Stimulated activated CD4-positive, alpha-beta T cell treated with anti-CD3 and anti-CD28 coated beads, Interleukin-2, amount 100 ng/mL, for 24 hours (primary cell): Measurements from ENCODE around the gene MPV17.
"Not testable (repeated sequence)": the region's sequence is repeated elsewhere in the genome, so short reads cannot be mapped to it uniquely, and the experiment has no call there.

ENCODE experiments used
- DNase-seq, 2 donors: peaks; one replicate each; pipeline ENCODE4 v3.0.0-alpha.2; 2020

MPV17 gene

DNA sequence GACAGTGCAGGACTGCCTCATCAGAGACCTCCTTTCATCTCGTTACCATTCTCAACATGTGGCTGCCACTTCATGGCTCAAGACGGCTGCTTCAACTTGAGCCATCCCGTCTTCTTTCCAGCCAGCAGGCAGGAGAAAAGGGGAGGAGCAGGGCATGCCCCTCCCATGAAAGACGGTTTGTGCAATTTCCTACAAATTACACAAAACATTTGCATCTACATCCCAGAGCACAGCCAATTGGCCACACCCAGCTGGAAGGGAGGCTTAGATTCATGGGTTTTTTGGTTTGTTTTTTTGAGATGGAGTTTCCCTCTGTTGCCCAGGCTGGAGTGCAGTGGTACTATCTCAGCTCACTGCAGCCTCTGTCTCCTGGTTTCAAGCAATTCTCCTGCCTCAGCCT, 26.4 kb downstream of the MPV17 start:
- DNase-seq = no peak

DNA sequence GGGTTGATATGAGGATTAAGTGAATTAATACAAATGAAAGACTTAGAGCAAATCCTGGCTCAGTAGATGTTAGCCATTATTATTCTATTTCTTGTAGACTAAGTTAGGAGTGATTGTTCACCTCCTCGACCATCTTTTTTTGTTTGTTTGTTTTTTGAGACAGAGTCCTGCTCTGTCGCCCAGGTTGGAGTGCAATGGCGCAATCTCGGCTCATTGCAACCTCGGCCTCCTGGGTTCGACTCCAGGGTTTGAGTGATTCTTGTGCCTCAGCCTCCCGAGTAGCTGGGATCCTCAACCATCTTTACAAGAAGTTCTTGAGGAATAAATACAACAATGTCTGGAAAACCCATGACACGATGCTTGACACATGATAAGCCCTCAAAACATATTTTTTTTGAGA, 28.0 kb downstream of the MPV17 start:
- no peak for DNase-seq

DNA sequence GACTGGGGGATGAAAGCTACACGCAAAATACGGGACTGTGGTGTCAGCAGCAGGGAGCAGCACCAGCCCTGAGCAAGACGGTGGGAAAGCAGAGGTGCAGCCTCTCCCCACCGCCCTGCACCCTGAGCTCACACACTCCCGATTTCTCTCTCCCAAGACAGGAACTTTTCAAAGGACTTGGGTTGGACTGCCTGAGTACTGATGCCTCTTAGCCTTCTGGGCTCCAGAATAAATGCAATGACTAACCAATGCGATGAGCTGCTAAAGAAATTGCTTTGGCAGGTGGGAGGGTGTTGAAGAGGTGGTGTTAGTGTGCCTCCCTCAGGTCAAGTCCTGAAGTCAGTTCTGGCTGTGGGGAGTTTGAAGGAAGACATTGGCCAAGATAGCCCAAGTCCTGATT, 31.0 kb downstream of the MPV17 start:
- no peak for DNase-seq

DNA sequence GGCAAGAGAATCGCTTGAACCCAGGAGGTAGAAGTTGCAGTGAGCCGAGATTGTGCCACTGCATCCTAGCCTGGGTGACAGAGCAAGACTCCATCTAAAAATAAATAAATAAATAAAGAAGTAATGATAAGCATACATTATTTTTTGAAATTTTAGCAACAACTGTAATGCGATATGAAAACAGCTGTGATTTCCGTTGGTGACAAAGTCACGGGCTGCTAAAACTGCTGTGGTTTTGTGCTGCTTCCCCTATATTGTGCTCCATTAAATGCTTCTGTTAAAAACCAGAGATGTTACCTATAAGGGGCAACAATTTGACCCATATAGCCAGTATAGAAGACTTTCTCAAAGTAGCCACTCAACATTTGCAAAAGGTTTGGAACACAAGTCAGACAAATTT, 32.3 kb downstream of the MPV17 start:
- no peak for DNase-seq

DNA sequence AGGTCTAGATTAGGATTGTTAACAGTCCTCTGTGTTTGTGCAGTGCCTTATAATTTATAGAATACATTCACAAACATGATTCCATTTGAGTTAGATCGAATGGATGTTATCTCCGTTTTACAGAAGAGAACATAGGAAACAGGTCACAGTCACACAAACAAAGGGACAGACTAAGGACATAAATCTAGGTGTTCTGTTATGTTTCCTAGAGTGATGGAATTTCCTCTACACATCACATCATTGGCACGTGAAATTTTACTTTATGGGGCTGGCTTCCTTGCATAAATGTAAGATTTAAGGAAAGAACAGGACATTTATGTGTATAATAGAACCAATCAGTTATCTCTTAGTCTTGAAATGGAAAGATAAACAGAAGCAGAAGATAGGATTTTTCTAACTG, 34.3 kb downstream of the MPV17 start:
- DNase-seq = no peak

DNA sequence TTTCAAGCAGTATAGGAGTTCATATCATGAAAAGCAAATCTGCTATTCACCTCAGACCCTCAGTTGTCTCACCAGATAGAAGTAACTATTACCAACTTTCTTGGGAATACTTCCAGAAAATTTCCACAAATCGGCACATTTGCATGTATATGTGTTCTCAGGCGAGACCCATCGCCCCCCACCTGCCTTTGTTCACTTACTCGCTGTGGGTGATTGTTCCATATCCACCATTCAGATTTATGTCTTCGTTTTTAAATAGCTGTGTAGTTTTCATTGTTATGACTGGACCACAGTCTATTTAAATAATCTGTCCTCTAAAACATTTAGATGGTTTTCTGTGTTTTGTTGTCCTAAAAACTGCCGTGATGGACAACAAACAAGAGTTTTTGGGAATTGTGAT, 37.4 kb downstream of the MPV17 start:
- no peak for DNase-seq

DNA sequence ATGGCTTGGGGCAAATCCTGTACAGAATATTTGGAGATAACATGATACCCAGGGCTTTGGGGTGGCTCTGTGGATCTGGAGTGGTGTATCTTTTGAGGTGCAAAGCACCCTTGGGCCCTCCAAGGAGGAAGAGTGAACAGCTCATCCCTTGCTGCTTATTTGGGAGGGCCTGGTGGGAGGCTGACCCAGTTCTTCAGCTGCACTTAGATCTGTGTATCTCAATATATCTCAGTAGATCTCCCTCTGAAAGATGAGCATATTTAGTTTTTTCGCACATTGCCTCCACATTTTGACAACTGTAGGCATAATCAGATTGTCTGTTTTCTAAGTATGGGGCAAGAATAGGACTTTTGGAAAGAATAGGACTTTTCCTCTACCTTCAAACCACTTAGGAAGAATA, 37.9 kb downstream of the MPV17 start:
- no peak for DNase-seq

DNA sequence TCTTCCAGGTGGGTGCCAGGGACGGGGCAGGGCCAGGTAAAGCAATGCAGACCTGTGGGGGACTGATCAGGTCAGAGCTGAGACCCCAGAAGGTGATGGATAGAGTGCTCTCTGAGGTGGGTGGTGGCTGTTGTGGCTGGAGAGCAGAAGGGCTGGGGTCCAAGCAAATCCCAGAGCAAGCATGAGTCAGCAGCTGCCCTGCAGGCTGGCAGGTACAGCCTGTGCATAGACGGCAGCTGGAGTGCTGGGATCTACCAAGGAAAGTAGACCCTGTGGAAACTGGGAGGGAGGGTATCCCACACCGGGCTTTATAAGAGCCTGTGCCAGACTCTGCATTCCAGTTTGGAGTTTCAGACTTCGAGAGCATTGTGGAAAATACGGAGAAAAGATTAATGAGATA, 40.0 kb downstream of the MPV17 start:
- no peak for DNase-seq

DNA sequence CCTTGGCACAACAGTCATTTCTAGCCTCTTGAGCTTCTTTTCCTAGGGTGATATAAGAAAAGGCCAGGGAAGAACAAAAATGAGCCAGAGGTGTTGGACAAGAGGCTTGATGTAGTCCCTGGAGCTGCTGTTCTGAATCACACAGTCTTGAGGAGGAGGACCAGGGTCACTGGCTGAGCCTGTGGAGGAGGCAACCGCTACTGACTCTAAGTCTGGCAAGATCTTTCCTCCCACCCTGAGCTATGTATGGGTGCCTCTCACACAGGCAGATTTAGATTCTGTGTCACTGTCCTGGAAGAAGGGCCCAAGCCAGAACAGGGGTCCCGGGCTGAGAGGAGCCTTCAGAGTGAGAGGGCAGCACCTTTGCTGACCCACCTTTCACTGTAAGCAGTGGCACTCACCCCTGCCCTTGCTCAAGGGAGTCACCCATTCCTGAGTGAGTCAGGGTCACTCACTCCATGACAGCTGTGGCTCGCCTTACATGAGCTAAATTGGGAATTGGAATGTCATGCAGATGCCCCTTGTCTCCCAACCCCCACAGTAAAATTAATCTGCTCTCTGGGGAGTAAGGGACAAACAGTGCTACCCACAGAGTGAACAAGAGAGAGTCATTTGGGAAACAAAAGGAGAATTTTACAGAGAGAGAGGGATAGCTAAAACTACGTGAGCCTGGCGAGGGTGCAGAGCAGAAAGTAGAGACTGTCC, 40.9 kb downstream of the MPV17 start, which contains the start of gene TRIM54:
Gene TRIM54, plus strand, starts transcription at position 575 of the 705 bp plus-strand sequence. CDS start 303 bp downstream, outside the sequence.
- no peak for DNase-seq

DNA sequence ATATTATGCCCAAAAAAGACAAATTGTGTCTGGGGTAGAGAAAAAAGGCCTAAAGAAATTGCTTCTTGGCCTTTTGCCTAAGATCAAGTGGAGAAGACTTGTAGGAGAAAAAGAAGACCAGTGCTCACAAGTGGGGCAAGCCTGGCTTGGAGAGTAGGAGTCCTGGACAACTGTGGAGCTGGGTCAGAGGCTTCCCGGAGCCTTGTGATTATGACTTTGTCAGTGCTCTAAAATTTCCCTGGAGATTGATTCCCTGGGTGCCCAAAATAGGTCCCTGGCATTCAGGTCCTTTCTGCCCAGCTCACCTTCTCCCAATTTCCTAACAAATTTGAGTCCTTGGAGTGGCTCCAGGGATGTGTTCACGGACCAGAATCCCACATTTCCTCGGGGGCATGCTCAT, 41.5 kb downstream of the MPV17 start:
- no peak for DNase-seq

DNA sequence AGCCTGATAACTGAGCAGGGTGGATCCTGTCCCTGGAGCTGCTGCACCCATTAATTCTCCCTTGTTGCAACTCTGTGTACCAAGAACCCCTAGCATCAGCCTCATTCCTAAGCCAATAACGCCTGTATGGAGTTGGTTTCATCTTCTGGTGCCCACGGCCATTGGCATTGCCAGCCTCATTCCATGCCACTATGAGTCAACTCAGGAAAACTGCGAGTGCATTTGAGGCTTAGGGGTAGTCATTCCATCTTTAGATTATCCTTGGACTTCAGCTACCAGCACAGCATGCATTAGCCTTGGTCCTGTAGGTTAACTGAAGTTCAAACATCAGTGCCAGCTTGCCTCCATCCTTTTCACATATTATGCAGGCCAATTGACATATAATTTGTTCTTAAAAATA, 42.1 kb downstream of the MPV17 start:
- no peak for DNase-seq

DNA sequence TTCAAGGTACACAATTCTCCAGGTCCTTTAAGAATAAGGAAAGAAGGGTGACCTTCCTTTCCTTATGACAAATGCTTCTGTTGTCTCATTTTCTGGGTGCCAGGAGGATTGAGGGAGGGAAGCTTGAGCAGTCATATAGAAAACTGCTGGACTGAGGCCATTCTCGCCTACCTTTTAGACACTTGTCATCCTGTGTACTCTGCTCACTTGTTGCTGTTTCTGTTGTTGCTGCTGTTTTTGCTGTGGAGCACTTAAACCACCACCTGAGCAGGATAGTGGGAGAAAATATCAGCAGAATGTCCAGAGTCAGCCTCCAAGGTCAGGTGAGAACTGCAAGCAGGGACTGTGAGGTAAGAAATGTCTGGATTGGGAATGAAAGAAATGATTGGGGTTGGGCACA, 44.9 kb downstream of the MPV17 start:
- DNase-seq = no peak

DNA sequence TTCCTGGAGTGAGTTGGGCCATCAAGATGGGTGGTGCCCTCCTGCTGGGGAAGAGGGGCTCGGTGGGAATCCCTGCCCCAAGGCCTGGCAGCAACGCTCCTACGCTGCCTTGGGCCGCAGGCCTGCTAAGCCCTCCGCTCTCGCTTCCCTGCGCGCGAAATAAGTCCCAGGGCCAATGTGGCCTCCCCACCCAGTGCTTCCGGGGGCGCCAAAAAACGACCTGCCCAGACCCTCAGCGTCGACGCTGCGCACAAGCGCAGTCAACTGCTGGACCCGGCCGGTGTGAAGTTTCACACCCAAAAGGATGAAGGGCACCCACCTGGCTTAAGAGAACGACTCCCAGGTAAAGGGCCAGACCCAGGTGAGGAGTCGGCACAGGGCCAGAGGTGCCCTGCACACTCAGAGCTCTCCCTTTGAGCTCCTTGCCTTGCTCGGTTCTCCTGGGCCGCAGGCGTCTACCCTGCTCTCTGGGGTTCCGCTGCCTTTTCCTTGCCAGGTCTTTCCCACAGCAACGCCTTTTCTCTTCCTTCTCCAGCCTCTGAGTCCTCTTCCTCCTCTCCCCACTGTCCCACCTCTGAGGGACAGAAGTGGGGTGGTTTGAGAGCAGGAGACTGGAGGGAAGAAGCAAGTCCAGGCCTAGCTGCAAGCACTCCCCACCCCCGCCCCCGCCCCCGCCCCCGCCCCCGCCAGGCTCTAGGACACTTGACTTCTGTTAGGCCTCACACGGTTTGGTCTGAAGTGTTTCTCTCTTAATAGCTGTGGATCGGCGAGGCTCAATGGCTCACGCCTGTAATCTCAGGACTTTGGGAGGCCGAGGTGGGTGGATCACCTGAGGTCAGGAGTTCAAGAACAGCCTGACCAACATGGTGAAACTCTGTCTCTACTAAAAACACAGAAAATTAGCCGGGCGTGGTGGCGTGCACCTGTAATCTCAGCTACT, 47.4 kb downstream of the MPV17 start, which contains the start of gene DNAJC5G:
Gene DNAJC5G, plus strand, starts transcription at position 223 of the 940 bp plus-strand sequence. CDS start 1,296 bp downstream, outside the sequence.
- DNase-seq = no peak

DNA sequence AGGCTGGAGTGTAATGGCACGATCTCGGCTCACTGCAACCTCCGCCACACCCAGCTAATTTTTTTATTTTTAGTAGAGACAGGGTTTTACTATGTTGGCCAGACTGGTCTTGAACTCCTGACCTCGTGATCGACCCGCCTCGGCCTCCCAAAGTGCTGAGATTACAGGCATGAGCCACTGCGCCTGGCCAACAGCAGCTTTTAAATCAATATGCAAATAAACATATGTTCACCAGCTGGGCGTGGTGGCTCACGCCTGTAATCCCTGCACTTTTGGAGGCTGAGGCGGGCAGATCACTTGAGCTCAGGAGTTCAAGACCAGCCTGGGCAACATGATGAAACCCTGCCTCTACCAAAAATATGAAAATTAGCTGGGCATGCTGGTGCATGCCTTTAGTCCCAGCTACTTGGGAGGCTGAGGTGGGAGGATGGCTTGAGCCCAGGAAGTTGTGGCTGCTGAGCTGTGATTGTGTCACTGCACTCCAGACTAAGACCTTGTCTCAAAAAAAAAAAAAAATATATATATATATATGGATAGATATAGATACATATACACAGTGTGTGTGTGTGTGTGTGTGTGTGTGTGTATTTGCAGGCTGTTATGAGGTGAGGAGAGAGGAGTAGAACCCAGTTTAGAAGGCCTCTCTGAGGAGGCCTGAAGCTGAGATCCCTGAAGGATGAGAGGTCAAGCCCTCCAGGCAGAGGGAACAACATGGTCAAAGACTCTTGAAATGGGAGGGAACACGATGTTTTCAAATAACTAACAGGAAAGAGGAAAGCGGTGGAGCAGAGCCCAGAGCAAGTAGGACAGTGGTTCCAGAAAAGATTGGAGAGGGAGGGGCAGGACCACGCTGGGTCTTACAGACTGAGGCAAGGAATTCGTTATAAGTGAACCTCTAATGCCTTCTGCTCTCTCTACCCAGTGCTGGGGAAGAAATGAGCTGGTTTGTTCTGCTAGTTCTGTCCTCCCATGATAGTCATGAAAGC, 50.1 kb downstream of the MPV17 start:
- DNase-seq = not testable (repeated sequence)

DNA sequence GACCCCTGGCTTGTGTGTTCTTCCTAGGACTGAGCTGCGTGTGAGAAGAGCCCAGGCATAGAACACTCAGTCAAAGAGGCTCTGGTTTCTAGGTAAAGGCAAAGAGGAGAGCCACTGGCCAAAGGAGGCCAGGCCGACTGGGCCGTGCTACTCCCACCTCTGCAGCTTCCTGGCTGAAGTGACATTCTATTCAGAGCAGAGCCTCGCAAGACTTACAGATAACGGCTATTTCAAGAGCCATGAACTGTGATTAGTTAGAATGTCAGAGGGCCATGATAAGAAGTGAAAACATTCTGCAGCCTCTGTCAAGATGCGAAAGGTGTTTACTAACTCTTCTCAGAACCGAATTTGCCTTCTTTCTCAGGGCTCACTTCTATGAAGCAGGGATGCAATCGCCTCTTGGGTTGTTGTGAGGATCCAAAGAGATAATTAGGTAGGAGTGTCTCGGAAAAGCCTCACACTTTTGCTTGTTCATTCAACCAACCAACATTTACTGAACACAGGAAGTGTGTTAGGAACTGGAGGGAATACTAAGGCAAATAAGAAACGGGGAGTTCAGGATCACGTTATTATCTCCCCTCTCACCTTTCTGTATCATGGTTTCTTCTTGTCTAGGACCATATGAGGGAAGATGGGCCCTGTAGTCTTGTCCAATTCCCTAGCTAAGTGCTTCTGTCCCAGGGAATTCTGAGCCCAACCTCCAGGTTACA, 51.1 kb downstream of the MPV17 start:
- DNase-seq = no peak

DNA sequence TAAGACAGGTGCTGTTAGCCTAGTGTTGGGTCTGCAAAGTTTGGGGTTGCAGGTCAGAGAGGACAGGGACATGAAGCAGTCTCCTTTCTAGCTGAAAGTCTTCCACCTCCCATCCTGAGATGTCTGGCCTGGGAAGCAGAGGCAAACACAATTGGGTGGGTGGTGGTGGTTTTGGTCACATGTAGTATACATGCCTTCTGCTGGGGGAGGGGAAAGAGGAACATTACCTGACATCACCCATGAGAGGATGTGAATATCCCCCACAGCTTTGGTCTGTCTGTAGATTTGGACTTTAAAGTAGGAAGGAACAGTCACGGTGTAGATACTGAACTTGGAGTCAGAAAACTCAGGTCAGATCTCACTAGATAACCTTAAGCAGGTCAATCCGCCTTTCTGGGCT, 52.2 kb downstream of the MPV17 start:
- DNase-seq = no peak

DNA sequence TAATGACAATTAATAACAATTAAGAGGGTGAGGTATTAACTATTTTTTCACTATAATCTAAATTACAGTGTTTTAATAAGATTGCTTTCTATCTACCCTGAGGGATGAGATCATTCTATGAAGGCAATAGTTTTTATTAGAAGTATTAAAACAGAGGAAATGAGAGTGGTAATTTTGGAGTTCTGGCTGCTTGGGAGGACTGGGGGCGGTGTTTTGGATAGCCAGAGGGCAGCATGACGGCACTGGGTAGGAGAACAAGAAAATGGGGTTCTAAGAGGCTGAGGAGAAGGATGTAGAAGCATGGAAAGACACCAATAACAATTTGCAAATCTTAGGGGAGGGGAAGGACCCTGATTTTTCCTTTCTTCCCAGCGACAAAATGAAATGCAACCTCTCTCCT, 52.8 kb downstream of the MPV17 start:
- no peak for DNase-seq

DNA sequence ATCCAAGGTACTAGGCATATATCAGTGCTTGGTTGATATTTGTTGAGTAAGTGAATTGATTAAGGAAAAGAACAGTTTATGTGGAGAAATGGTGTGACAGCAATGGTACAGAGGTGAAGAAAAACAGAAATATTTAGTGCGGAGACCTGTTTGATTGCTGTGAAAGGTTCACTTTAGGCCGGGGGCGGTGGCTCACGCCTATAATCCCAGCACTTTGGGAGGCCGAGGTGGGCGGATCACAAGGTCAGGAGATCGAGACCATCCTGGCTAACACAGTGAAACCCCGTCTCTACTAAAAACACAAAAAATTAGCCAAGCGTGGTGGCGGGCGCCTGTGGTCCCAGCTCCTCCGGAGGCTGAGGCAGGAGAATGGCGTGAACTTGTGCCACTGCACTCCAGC, 54.6 kb downstream of the MPV17 start:
- DNase-seq = not testable (repeated sequence)

DNA sequence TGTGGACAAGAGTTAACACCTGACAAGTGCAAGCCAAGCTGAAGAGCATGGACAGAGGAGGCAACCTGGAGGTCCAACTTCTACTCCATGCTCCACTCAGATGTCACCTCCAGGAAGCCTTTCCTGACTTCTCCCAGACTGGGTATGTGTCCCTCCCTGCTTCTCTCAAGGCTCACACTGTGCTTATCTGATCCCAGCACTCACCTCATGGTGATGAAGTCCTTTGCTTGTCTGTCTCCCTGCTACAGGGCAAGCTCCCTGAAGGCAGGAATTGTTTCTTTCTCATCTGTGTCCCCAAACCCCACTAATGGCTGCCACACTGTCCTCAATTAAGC, 57.4 kb downstream of the MPV17 start:
- no peak for DNase-seq

DNA sequence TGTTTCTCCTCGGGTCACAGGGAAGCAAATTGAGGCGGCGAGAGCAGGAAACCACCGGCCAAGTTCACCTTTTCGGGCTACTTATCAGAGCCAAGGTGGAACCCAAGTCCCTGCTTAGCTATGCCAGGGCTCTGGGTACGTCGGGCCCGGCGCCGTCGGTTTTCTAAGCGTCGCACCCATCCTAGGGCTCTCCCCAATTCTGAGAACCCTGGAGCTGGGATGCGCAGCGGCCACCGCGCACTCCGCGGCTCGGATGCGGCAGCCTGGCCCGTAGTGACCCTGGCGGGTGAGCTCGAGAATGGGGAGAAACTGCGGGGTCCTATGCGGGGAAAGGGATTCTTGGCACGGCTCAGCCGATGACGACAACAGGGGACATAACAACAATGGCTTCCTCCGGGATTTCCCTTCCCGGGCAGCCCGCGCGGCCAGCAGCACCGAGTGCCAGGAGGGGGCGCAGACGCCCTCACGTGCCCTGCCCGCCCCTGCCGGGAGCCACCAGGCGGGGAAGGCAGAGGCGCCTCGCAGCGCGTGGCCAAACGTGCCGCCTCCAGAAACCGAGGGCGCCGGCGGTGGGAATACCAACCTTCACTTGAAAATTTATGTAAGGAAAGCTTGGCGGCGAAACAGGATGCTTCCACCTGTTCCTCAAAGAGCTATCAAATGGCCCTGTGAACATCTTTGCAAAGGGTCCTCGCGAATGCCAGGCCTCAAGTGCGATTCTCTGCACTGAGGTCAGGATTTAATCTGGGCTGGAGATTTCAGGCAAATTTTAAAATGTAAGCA, 58.0 kb downstream of the MPV17 start:
- DNase-seq = peak; percentile 63 to 75

DNA sequence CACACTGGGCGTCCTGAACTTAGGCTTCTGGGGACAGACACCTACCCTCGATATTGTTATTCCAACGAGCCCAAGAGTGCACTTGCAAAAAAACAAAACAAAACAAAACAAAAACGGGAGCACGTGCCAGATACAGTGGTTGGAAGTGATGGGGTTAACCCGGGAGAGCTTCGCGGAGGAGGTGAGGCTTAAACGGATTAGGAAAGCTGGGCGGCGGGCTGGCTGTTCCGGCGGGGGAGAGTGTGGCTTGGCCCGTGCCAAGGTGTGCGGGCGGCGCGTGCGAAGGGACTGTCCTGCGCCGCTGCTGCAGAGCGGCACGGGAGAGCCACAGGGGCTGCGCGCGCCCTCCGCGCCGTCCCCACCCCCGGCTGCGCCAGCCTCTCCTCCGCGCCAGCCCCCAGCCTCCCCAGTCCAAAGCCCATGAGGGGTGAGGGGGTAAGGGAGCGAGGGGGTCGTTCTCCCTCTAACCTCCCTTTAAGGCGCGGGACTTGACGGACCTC, 58.6 kb downstream of the MPV17 start:
- peak in 1 of 2 donors; percentile 29 for DNase-seq
